ENCODE measurements around the gene EFHC1.

Gene EFHC1

GRCh38 chr6:52529311-52529710, 109.2 kb downstream of the EFHC1 start:
- TF ChIP-seq CTCF (conservative IDR thresholded peaks at IDR 0.05), result no peak
- no peak for TF ChIP-seq ZFX (IDR thresholded peaks at IDR 0.05)
- H3K27ac ChIP-seq, result no peak overlapping the region

- no peak for TF ChIP-seq ZFX (IDR thresholded peaks at IDR 0.05)
- TF ChIP-seq CTCF (conservative IDR thresholded peaks at IDR 0.05), result no peak
- H3K27ac ChIP-seq, result no peak overlapping the region
These were observed 110.2 kb downstream of the EFHC1 start for GRCh38 chr6:52530351-52530750.

- no peak overlapping the region for H3K27ac ChIP-seq
- TF ChIP-seq CTCF (conservative IDR thresholded peaks at IDR 0.05) (no peak), ZFX (IDR thresholded peaks at IDR 0.05) (no peak)
These were observed 111.3 kb downstream of the EFHC1 start for GRCh38 chr6:52531396-52531795.

GRCh38 chr6:52531834-52532233, 111.7 kb downstream of the EFHC1 start:
- TF ChIP-seq ZFX (IDR thresholded peaks at IDR 0.05), result no peak
- TF ChIP-seq CTCF (conservative IDR thresholded peaks at IDR 0.05), result no peak
- H3K27ac ChIP-seq, result no peak overlapping the region

GRCh38 chr6:52532457-52532856, 112.3 kb downstream of the EFHC1 start:
- H3K27ac ChIP-seq, result no peak overlapping the region
- TF ChIP-seq CTCF (conservative IDR thresholded peaks at IDR 0.05), result no peak
- TF ChIP-seq ZFX (IDR thresholded peaks at IDR 0.05), result no peak

- TF ChIP-seq ZFX (IDR thresholded peaks at IDR 0.05), result no peak
- TF ChIP-seq CTCF (conservative IDR thresholded peaks at IDR 0.05), result no peak
These were observed 113.3 kb downstream of the EFHC1 start for GRCh38 chr6:52533491-52533890.

GRCh38 chr6:52534363-52534762, 114.2 kb downstream of the EFHC1 start:
- H3K27ac ChIP-seq, result no peak overlapping the region
- TF ChIP-seq ZFX (IDR thresholded peaks at IDR 0.05), result no peak
- no peak for TF ChIP-seq CTCF (conservative IDR thresholded peaks at IDR 0.05)

More at GRCh38 chr6:52533491-52533890, 113.3 kb downstream of the EFHC1 start:
- no peak overlapping the region for H3K27ac ChIP-seq
